HG03060 (cell line): Measurements from ENCODE around the gene PRICKLE2.
A peak's percentile ranks its signal among the peaks of the same experiment; 100 is the strongest.
"Not testable (repeated sequence)": the region's sequence is repeated elsewhere in the genome, so short reads cannot be mapped to it uniquely, and the experiment has no call there.

Experiments
- ATAC-seq: cut with Tn5 transposase; IDR thresholded peaks from one replicate; pipeline ENCODE4 v1.9.1; 2021; ENCODE audit warnings: low read depth, moderate number of reproducible peaks; ENCODE audit not compliant: unreplicated experiment

Gene PRICKLE2

GRCh38 chr3:64107190-64107589, 118.1 kb downstream of the PRICKLE2 start:
- ATAC-seq: no peak

- ATAC-seq: no peak
These were observed 119.5 kb downstream of the PRICKLE2 start for GRCh38 chr3:64105816-64106215.

- peak; percentile 46 for ATAC-seq
These were observed 120.6 kb downstream of the PRICKLE2 start for GRCh38 chr3:64104691-64105111.

- no peak for ATAC-seq
These were observed 121.3 kb downstream of the PRICKLE2 start for GRCh38 chr3:64104006-64104405.

GRCh38 chr3:64103131-64103530, 122.1 kb downstream of the PRICKLE2 start:
- ATAC-seq: no peak

- ATAC-seq: no peak
These were observed 123.1 kb downstream of the PRICKLE2 start for GRCh38 chr3:64102147-64102546.

GRCh38 chr3:64099316-64099715, 126.0 kb downstream of the PRICKLE2 start:
- no peak for ATAC-seq

GRCh38 chr3:64098670-64099069, 126.6 kb downstream of the PRICKLE2 start:
- ATAC-seq: no peak

GRCh38 chr3:64097920-64098319, 127.3 kb downstream of the PRICKLE2 start:
- ATAC-seq: no peak

GRCh38 chr3:64095802-64096201, 129.5 kb downstream of the PRICKLE2 start:
- ATAC-seq: no peak

GRCh38 chr3:64094713-64095079, 130.6 kb downstream of the PRICKLE2 start:
- ATAC-seq: no peak

- no peak for ATAC-seq
These were observed 131.2 kb downstream of the PRICKLE2 start for GRCh38 chr3:64093825-64094712.

GRCh38 chr3:64093211-64093610, 132.1 kb downstream of the PRICKLE2 start:
- ATAC-seq: no peak

- no peak for ATAC-seq
These were observed 133.8 kb downstream of the PRICKLE2 start for GRCh38 chr3:64091501-64091900.

GRCh38 chr3:64089386-64089785, 135.9 kb downstream of the PRICKLE2 start:
- not testable (repeated sequence) for ATAC-seq

GRCh38 chr3:64088408-64089205, 136.7 kb downstream of the PRICKLE2 start:
- ATAC-seq: no peak

GRCh38 chr3:64086479-64087252, 138.6 kb downstream of the PRICKLE2 start:
- no peak for ATAC-seq

- no peak for ATAC-seq
These were observed 140.6 kb downstream of the PRICKLE2 start for GRCh38 chr3:64084640-64085039.

GRCh38 chr3:64083575-64083974, 141.7 kb downstream of the PRICKLE2 start:
- ATAC-seq: no peak

GRCh38 chr3:64082961-64083541, 142.2 kb downstream of the PRICKLE2 start:
- ATAC-seq: no peak
